Astrocyte of the hippocampus (primary cell): ENCODE data around the gene FOXL1.

Source experiments
- DNase-seq: peaks from one replicate; pipeline ENCODE4 v3.0.0; 2011; ENCODE audit warnings: low read depth, low spot score

The FOXL1 gene

DNA sequence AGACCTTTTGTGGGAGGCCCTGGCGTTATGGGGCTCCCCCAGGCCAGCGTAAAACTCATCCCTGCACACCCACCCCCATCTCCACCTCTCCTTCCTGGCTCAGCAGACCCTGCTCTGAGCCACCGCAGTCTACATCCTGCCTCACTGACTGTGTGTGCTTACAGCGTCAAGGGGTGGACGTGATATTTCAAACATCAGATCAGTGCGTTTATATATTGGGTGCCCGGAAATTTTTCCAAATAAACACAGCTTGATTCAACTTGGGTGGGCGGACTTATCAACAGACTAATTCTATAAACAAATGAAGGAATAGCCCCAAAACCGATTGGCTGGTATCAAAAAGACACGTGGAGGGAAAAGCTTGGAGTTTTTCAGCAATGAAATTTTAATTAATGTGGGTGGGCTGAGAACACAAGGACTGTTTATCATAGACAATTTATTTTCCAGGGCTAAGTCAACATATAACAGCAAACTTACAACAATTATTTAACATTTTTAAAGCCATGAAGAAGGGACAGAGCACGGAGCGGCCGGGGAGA lies at the start of gene FOXL1:
Gene FOXL1 (plus strand): TSS at position 489 of the 539 bp plus-strand sequence. CDS start 175 bp downstream, outside the sequence.
- peak; percentile 84 for DNase-seq

DNA sequence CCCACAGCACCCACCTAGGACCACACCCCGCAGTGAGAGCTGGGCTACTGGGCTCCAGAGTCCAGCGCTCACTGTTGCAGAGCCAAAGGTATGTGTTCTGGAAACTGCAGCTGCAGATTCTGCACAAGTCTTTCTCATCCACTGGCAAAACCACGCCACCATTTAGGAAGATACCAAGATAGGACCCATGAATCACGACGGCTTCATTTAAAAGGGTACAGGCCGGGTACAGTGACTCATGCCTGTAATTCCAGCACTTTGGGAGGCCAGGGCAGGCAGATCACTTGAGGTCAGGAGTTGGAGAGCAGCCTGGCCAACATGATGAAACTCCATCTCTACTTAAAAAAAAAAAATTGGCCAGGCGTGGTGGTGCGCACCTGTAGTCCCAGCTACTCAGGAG lies 49.2 kb upstream of the FOXL1 start:
- peak; percentile 23 for DNase-seq

DNA sequence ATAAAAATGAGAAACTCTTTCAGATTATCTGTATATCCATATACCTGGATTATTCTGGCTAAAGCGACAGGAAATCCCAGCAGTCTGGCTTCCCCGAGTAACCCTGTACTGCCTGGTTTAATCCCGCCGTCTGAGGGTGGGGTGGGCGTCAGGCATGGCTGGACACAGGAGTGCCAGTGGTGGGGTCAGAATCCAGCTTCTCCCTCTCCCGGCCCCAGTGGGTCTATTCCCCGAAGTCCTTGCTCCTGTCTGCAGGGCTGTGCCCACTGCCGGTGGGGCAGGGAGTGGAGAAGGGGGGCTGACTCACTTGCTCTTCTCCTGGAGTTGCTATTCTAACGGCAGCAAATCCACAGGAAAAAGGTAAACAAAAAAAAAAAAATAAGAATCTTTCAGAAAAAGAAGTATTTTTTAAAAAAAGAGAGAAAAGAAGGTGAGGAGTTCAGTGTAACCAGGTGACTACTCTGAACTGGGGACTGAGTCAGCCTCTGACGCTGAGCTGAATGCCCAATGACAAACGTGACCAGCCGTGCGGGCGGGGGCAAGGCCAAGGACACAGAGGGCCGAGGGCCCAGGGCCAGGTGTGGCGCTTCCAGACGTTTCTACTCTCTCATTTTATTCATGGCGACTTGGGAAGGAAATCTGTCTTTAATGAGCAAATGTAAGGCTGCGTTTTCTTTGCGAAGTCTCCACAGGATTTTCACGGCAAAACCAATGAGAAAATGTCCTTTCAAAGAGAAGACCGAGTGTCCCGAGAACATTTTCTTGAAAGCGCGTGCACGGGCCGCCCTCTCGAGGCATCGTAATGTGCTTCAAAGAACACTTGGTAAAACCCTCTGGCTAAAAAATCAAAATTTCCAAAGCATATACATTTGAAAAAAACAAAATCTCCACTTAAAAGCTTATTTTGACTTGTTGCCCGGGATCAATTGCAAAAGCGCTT lies 47.8 kb upstream of the FOXL1 start:
- DNase-seq: no peak

DNA sequence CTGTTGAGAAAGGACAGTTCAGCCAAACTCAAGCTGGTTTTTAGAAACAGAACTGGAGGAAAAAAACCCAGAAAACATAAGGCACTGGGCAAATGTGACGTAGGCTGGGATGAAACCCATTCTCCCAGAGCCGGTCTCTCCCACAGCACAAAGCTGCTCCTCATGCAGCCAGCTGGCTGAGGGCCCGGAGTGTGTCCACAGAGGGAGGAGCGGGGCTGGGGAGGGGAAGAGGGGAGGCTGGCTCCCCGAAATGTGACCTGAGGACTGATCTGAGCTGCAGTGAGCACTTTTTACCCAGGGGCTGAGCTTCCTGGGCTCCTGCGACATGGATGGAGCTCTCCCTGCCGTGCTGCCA lies 47.2 kb upstream of the FOXL1 start:
- DNase-seq: peak; percentile 64

DNA sequence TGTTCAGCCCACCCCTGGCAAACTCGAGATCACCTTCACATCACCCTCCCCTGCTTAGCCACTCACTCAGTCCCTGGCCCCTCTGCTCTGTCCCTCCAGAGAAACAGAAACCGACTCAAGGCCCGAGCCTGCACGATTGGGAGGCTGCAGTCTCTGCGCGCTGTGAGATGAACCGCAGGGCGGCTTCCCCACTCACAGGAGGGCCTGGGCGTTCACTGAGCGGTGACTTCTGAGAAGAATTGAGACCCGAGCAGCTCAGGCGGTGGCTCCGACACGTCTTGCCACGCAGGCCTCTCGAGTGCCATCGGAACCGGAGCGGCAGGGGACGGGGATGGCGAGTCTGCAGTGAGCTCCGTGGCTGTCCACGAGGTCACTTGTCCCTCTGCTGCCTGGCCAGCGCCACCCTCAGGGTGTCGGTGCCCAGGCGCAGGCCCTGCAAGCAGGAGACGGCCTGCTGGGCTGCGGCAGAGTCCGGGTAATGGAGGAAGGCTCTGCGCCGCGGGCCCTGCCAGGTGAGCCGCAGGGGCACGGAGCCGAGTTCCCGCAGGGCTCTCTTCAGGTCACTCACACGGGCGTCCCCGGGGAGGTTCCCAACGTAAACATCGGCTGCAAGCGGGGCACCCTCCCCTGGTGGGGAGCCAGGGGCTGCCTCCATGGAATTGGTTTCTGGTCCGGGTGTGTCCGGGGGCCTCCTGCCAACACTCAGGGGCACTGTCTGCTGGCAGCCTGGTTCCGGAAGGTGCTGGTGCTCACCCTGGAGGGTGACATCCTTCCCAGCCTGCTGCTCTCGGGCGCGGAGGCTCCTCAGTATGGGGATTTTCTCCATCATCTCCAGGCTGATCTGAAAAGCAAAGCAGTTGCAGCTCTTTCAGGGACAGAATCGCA lies 46.5 kb upstream of the FOXL1 start:
- DNase-seq: no peak

DNA sequence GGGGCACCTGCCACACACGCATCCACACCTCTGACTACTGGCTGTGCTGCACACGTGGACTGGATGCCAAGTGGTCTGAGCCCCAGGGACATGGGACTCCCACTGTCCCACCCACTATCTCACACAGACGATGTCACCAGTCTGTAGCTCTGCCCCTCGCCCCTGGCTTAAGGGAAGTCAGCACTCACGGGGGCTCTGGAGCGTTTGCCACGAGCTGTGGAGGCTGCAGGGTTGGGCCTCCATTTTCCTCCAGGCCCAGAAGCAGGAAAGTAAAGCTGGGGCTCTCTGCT lies 45.9 kb upstream of the FOXL1 start:
- no peak for DNase-seq

DNA sequence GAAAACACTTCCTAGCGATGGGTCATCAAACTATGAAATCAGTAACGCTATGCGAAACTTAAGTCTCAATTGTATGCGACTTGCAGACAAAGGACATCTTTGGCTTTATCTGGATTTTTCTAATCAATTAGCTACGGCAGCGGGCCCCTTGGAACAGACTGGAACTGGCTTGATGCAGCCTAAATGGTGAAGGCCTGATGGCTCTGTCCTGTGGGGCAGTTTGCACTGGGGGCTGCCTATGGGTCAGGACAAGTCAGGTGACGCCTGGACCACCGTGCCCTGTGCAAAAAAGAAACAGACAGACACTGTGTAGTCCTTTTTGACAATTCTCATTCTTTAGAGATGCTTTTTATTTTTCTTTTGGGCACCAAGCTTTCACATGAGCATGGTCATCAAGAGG lies 45.3 kb upstream of the FOXL1 start:
- DNase-seq: no peak

DNA sequence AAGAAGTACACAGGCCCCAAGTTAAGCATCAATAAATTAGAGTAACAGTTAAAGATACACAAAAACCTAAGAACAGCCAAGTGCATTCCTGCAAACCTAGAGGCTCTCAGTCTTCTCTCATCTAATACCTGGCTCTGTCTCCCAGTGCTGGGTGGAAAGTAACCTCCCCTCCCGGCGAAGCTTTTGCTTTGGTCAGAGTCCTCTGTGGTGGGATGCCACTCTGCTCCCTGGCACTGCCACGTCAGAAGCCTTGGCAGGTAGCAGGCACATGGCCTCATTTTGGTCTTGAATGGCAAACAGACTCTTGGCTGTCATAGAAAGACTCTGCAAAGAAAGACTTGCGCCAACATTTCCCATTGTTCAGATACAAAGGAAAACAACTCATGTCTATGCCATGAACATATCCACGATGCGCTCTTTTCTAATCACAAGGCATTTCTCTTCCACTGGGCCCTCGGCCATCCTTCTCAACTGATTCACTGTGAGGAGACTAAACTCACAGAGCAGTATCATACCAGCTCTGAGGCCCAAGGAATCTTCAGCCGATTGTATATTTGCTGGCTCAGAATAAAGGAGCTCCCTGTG lies 44.5 kb upstream of the FOXL1 start:
- DNase-seq: no peak

DNA sequence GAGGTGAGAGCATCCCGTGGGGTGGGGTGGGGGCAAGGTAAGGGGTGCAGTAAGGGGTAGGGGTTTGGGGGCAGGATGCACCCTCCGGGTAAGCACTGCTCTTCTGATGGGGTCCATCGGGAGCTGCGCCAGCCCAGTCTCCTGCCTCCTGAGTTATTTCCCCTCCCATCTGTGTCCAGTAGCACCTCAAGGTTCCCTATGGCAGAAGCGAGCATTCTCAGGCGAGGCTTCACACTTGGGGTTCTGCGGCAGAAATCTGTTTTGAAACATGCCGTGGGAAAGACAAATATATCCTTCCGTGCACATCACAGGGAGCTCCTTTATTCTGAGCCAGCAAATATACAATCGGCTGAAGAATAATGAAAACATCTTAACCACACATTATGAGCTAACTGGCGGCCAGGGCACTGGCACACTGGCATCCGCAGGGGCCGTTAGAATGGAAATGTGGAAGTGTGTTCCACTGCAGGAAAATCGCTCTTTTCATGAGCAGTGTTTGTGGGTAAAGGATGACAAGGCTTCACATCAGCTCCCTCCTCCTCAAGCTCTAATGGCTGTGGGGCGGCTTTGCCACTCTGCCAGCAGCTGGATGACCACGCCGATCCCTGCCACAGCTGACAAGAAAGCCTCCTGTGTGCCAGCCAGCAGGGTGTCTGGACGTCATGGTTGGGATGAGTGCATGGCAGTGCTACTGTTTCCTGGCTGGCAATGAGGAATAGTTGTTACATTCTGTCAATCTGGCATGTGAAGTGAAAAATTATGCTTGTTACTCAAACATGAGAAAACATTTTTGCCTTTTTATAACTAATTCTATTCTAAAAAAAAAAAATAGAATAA lies 43.4 kb upstream of the FOXL1 start:
- peak; percentile 27 for DNase-seq

DNA sequence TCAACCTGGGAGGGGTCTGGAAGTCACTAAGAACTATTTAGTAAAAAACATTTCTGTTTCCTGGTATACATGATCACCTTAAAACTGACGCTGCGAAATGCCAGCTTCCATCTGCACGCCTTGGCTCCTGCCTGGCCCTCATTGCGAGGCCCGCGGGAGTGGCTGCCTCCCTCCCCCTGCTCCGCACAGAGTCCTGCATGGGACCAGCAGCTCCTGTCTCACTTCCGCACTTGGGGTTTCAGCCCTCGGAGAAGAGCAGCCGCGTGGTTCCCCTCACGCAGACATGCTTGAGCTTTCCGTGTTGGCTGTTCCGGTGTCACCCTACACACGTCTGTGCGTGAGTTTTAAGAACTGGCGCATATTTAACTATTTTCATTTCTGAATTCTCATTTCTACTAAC lies 41.7 kb upstream of the FOXL1 start:
- DNase-seq: no peak

DNA sequence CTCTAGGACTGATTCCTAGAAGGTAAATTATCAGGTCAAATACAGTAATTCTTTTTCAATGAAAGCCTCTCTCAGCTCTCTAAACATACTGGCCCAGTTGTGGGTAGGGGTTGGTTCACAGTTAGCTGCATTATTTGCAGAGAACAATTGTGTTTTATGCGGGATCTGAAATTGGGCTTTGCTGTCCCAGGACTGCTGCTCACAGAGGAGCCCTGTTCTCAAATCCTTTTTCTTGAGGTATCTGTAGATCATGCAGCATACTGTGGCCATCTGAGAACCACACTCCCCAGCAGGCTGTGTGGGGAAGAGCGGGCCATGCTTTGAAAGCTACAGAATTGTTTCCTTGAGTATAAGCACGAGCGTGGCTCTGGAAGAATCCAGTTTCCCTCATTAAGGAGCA lies 40.9 kb upstream of the FOXL1 start:
- no peak for DNase-seq

DNA sequence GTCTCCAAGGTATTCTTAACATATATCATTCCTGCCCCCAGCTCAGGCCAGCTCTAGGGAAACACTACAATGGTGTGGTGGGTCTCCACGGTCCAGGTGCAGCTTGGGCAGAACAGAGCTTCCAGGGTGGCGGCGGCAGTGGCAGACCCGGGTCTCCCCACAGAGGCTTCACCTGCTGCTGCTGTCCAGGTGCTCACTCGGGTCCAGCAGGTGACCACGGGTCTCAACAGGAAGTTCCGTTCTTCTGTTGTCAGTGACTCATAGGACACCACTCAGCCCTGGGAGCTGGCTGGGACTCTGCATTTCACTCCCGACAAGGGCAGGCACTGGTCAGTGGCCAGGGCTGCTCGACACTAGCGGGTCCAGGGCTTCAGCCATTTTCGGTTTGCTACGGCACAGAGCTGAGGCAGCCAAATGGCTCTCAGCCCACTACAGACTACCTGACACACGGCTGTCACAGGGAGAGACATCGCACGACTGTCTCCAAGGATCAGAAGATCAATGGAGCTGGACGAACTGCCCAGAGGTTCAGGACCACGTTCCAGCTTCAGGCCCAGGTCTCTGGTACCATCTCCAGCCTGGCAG lies 40.1 kb upstream of the FOXL1 start:
- no peak for DNase-seq

DNA sequence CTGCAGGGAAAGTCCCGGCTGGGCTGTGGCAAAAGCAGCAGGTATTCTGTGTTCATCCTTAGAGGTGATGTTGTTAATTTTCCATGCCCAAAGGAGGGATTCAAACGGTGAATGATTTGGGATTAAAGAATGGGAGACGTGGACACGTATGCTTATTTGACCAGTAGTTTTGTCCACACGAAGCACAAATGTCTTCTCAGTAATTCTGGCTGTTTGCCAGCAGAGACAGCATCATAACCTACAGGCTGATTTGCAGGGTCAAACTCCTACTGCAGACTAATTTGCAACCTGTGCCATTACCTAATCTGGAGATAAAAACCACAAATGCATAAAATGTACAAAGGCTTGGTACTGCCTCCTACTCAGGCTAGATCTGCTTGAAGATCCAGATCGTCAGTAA lies 37.5 kb upstream of the FOXL1 start:
- no peak for DNase-seq

DNA sequence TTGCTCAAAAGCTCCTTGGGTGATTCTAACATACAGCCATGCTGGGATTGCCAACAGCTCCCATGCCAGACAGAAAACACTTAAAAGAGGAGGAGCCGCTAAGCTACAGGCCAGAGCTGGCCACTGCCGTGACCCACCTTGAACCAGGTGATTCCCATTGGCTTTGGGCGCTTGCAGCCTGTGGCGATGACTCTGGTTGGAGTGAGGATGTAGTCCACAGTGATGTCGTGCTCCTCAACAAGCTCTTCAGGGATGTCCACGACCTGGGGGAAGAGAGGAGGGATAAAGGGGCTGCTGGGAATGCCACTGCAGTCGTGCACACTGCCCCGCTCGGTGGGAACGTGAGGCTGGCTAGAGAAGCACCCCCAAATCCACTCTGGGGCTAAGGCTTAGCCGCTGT lies 36.8 kb upstream of the FOXL1 start:
- DNase-seq: no peak

DNA sequence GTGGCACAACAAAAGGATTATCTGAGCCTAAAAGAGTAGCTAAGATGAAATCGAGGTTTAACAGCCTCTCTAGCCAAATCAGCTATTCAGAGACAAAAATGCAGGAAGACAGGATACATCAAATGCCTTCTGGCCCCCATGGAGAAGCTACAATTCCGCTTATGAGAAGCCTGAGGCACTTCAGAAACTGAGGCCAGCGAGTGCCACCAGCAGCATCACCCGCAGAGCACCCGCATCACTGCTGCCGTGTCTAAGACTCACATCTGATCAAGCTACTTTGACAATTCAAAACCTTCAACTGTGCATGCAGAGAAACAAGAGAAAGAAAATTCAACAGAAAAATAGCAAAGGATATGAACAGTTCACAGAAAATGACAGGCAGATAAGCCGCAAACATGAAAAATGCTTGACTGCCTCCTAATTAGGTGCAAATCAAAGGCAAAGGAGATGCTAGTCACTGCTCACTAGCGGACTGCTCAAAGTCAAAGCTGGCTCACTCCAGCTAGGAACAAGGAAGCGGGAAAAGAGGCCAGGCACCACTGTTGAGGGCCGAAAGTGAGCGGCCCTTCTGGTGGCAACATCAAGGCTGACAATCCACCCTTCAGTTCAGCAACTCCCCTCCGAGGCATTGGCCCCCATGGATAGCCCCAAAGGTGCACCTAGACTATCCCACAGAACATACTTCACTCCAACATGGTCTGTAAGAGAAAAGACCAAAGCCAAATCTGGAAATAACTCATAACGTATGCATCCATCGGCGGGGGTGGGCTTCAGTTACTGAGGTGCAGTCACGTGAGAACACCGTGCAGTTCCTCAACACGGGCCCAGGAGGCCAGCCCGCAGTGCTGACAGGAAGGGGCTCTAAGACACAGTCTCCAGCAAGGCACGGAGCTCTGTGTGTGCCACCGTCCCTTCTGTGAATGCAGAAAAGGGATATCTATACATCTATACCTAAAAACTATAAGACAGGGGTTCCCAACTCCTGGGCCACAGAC lies 35.3 kb upstream of the FOXL1 start:
- no peak for DNase-seq

DNA sequence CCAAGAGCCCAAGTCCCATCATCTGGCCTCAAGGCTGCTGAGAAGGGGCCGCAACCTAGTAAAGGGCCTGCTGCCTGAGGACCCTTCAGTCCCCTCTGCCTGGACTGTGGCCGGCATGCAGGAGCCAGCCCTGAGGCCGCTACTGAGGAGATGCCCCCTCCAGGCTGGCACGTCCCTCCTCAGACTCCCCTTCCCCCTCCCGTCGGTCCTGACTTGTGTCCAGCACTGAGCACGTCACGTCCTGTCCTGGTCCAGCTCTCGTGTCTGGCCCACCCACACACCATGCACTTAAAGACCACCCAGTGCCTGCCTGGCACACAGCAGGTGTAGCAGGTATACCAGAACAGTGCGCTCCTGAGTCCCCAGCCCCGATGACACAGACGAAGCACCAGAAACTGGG lies 32.9 kb upstream of the FOXL1 start:
- DNase-seq: no peak

DNA sequence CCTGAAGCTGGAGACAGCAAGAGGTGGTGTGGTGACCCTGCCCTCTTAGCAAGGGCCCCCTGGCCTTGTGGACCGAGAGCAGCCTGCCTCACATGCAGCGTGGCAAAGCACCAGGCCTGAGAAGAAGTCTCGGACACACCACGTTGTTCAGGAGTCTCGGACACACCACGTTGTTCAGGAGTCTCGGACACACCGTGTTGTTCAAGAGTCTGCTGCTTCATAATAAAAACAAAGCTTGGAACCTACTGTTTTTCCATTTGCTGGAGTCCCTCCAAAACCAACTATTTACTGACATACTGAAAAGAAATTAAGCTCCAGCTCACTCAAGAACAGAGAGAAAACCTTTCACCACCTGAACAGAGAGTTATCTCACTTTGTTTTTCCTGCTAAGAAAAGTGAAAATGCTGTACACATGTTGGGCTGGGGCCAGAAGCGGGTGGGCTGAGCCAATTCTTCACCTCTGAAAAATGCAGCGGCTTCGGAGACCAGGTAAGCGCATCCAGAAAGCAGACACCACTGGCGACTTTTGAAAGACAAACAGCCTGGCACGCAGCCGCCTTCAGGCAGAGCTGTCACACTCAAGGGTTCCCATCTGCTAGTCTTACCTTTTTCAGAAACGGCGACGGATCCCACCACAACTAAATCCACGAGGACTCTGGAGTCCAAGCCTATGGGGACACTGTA lies 32.3 kb upstream of the FOXL1 start:
- peak; percentile 50 for DNase-seq

DNA sequence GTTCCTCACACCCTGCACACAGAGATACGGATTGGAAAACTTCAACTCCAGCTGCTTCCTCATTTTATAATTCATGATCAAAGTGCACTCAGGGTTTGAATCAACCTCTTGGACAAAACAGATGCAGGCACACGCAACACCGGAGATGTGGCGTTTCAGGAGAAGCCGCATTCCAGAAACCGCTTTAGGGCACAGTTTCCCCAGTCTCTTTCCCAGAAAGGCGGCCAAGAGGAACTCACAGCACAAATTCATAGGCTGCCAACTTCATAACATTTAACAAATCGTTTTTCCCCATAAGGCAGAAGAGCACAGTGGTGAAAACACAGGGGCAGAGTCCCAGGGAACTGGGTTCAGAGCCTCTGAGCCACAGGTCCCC lies 31.7 kb upstream of the FOXL1 start:
- DNase-seq: no peak

DNA sequence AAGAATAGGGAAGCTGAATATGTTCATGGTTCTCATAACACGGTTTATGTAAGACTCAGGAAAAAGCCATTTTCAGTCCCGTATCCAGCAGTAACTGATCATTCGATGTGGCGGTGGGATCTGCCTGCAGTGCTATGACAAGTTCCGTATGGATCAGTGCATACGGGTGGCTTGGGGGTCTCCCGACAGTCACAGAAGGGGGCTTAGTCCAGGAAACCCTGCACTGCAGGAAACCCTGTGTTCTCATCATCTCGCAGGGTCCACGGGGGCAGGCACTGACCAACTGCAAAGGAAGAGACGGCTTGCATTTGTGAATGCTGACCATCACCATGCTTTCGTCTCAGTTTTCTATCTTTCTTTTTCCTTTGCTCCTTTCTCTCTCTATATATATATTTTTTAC lies 31.1 kb upstream of the FOXL1 start:
- no peak for DNase-seq
